ENCODE results near the gene OVOL2. TPM values are rescaled to one million over a fixed set of nuclear protein-coding genes. Genes with fewer than 3 reads are reported as not detected.

Gene OVOL2
- total and polyA plus RNA-seq, 4 donors, result 0.13 to 0.17 TPM; not detected in 2

- TF ChIP-seq NR2F2 (IDR thresholded peaks at IDR 0.05) (no peak), SP1 (IDR thresholded peaks at IDR 0.05) (no peak), RXRA (IDR thresholded peaks at IDR 0.05) (no peak), JUND (IDR thresholded peaks at IDR 0.05) (no peak)
Observed at GRCh38 chr20:18046535-18046934, 11.2 kb downstream of the OVOL2 start (continued).

DNA sequence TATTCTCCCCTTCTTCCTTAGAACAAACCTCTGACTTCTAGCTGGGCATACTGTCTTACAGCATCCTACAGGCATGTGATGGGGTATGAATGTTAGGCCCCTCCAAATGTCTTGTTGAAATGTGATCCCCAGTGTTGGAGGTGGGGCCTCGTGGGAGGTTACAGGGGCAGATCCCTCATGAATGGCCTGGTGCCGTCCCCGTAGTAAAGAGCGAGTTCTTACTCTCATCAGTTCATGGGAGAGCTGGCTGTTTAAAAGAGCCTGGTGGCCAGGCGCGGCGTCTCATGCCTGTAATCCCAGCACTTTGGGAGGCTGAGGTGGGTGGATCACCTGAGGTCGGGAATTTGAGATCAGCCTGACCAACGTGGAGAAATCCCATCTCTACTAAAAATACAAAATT is 15.5 kb downstream of the OVOL2 start:
- H3K36me3 ChIP-seq (ENCODE audit: control insufficient read depth in 4 of 4, insufficient read depth in 3 of 4, low read depth in 1 of 4, low read length in 3 of 4), result no peaks in the 10 kb centered on the region
- 72% methylated on average over 9 of the region's 9 CpGs for WGBS
- H3K27ac ChIP-seq (ENCODE audit: low read depth in 1 of 2, low read length in 2 of 2), result no peak overlapping the region
- DNase-seq (ENCODE audit: low spot score), result no peak
- H3K4me1 ChIP-seq (ENCODE audit: control insufficient read depth in 4 of 4, insufficient read depth in 4 of 4, low read length in 3 of 4), result no peaks in the 10 kb centered on the region
- H3K4me3 ChIP-seq (ENCODE audit: low read depth in 1 of 3, low read length in 3 of 3), result no peak overlapping the region
- H3K27me3 ChIP-seq (ENCODE audit: control insufficient read depth in 4 of 4, insufficient read depth in 4 of 4, low read length in 3 of 4), result peaks cover 0 to 6% (median 2%) of the 10 kb centered on the region in 4 donors
- no peak overlapping the region for H3K9ac ChIP-seq (ENCODE audit: low read depth in 1 of 2, low read length in 2 of 2)
- peaks cover 3 to 11% (median 8%) of the 10 kb centered on the region in 4 donors for H3K9me3 ChIP-seq (ENCODE audit: control insufficient read depth in 4 of 4, low read length in 3 of 4)
- no peak for TF ChIP-seq ZBTB33 (IDR thresholded peaks at IDR 0.05)
- TF ChIP-seq GABPA (IDR thresholded peaks at IDR 0.05 in 1 of 2, conservative IDR thresholded peaks at IDR 0.05 in 1 of 2), result no peak
- TF ChIP-seq, protein P1, sequence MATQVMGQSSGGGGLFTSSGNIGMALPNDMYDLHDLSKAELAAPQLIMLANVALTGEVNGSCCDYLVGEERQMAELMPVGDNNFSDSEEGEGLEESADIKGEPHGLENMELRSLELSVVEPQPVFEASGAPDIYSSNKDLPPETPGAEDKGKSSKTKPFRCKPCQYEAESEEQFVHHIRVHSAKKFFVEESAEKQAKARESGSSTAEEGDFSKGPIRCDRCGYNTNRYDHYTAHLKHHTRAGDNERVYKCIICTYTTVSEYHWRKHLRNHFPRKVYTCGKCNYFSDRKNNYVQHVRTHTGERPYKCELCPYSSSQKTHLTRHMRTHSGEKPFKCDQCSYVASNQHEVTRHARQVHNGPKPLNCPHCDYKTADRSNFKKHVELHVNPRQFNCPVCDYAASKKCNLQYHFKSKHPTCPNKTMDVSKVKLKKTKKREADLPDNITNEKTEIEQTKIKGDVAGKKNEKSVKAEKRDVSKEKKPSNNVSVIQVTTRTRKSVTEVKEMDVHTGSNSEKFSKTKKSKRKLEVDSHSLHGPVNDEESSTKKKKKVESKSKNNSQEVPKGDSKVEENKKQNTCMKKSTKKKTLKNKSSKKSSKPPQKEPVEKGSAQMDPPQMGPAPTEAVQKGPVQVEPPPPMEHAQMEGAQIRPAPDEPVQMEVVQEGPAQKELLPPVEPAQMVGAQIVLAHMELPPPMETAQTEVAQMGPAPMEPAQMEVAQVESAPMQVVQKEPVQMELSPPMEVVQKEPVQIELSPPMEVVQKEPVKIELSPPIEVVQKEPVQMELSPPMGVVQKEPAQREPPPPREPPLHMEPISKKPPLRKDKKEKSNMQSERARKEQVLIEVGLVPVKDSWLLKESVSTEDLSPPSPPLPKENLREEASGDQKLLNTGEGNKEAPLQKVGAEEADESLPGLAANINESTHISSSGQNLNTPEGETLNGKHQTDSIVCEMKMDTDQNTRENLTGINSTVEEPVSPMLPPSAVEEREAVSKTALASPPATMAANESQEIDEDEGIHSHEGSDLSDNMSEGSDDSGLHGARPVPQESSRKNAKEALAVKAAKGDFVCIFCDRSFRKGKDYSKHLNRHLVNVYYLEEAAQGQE (IDR thresholded peaks at IDR 0.05), result no peak
- TF ChIP-seq JUND (IDR thresholded peaks at IDR 0.05), result no peak
- TF ChIP-seq HNF4G (IDR thresholded peaks at IDR 0.05), result no peak
- TF ChIP-seq CTCF (IDR thresholded peaks at IDR 0.05; ENCODE audit: low read depth, low read length, missing input control), result no peak
- no peak for TF ChIP-seq SP1 (IDR thresholded peaks at IDR 0.05)
- no peak for TF ChIP-seq FOXA2 (IDR thresholded peaks at IDR 0.05)
- no peak for TF ChIP-seq YY1 (IDR thresholded peaks at IDR 0.05)

DNA sequence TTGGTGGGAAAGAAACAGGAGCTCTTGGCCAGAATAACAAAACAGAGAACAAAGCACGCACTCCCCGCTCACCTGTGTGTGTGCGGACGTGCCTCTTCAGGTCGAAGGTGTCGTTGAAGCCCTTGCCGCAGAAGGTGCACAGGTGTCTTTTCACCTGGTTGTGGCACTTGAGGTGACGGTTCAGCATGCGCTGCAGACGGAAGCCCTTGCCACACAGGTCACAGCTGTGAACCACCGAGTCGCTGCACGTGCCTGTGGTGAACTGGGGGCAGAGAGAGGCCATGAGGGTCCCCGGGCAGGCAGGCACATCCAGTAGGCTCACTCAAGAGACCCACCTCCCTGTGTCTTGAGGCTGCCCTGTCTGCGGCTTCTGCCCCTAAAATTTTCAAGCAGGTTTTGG is 16.3 kb downstream of the OVOL2 start:
- TF ChIP-seq RXRA (IDR thresholded peaks at IDR 0.05), result no peak
- no peak for TF ChIP-seq FOXA2 (IDR thresholded peaks at IDR 0.05)
- TF ChIP-seq RAD21 (IDR thresholded peaks at IDR 0.05), result no peak
- no peak for TF ChIP-seq HNF4G (IDR thresholded peaks at IDR 0.05)
- no peak for TF ChIP-seq GABPA (IDR thresholded peaks at IDR 0.05 in 1 of 2, conservative IDR thresholded peaks at IDR 0.05 in 1 of 2)
- no peak for TF ChIP-seq ZBTB33 (IDR thresholded peaks at IDR 0.05)
- Histone ChIP-seq H3K4me3 (ENCODE audit: low read depth in 1 of 3, low read length in 3 of 3) (no peak overlapping the region), H3K27ac (ENCODE audit: low read depth in 1 of 2, low read length in 2 of 2) (no peak overlapping the region), H3K9ac (ENCODE audit: low read depth in 1 of 2, low read length in 2 of 2) (no peak overlapping the region), H3K27me3 (ENCODE audit: control insufficient read depth in 4 of 4, insufficient read depth in 4 of 4, low read length in 3 of 4) (peaks cover 0 to 6% (median 2%) of the 10 kb centered on the region in 4 donors), H3K36me3 (ENCODE audit: control insufficient read depth in 4 of 4, insufficient read depth in 3 of 4, low read depth in 1 of 4, low read length in 3 of 4) (no peaks in the 10 kb centered on the region), H3K9me3 (ENCODE audit: control insufficient read depth in 4 of 4, low read length in 3 of 4) (peaks cover 3 to 11% (median 8%) of the 10 kb centered on the region in 4 donors), H3K4me1 (ENCODE audit: control insufficient read depth in 4 of 4, insufficient read depth in 4 of 4, low read length in 3 of 4) (no peaks in the 10 kb centered on the region)
- DNase-seq (ENCODE audit: low spot score), result no peak
- 85% methylated on average over 15 of the region's 15 CpGs for WGBS
